GM19025 (cell line): Measurements from ENCODE around the gene FNTB.
"Not testable (repeated sequence)": the region's sequence is repeated elsewhere in the genome, so short reads cannot be mapped to it uniquely, and the experiment has no call there.

ENCODE experiments used
- ATAC-seq: cut with Tn5 transposase; IDR thresholded peaks from one replicate; pipeline ENCODE4 v1.9.1; 2021; ENCODE audit warnings: mild to moderate bottlenecking, low read depth, moderate library complexity; ENCODE audit not compliant: unreplicated experiment

Gene FNTB

DNA sequence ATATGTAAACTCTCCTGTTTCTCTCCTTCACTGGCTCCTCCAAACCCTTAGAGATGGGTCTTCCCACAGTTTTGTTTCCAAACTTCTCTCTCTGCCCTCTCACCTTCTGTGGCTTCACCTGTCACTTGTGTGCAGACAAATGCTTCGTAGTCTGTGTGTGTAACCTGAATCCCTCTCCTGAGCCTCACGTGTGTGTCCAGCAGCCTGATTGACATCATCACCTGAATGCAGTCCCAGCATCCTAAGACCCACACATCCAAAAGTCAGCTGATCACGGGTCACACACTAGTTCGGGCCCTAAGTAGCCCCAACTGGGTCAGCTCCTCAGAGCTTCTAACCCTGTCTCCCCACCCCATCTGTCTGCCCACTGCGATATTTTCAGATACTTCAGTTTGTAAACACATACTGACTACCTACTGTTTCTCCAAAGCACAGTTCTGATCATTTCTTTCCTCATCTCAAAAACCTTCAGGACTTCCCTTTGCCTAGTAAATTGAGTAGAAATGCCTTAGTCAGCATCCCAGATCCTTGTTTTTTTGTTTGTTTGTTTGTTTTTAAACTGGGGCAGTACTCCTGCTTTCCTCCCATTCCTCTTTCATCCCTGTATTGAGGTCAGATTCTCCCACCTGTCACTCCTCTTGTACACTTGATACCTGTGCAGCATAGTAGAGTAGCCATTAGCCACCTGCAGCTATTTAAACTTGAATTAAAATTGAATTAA lies 23.7 kb downstream of the FNTB start:
- ATAC-seq = no peak

DNA sequence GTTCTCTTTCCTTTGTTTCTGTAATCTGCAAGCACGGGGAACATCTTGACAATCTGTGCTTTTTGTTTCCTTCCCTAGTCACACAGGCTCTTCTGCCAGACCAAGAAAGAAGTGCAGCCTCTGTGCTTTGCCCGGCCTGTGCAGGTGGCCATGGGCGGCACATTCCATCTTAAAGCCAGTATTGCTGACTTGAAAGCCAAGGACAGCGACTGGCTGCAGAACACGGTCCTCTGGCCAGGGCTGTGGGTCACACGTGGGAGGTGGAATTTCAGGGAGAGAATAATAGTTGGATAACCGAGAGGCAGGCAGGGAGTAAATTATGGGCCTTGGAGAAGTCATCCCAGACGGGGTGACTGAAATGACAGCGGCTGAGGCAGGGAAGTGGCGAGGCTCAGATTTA lies 24.8 kb downstream of the FNTB start:
- ATAC-seq = no peak

DNA sequence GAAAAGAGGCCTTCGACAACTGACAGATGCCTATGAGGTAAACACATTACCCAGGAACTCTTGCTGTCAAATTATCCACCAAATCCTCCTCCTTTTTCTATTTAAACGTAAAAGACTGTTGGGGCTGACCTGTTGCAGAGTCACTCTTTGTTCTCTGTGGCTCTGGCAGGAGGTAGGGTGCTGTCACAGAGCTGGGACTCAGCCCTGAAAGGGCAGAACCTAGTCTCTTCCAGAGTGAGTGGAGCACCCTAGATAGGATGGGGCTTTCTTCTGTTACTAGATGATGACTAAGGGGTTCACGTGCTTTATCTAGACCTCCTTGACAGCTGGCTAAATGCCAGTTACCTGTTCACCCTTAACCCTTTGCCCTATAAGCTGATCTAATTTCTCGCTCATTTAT lies 25.7 kb downstream of the FNTB start:
- ATAC-seq = no peak

DNA sequence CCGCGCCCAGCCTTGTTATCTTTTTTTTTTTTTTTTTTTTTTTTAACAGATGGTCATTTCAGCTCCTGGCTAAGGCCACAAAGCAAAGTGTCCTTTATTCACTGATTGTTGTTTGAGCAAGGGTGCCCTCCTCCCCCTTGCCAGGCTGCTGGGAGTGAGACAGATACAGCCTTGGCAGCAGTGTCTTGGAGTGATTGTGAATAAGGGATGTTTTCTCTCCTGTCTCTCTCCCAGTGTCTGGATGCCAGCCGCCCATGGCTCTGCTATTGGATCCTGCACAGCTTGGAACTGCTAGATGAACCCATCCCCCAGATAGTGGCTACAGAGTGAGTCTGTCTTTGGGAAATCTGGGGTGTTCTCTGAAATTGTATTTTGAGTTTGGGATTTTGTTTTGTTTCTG lies 28.7 kb downstream of the FNTB start:
- ATAC-seq = no peak

DNA sequence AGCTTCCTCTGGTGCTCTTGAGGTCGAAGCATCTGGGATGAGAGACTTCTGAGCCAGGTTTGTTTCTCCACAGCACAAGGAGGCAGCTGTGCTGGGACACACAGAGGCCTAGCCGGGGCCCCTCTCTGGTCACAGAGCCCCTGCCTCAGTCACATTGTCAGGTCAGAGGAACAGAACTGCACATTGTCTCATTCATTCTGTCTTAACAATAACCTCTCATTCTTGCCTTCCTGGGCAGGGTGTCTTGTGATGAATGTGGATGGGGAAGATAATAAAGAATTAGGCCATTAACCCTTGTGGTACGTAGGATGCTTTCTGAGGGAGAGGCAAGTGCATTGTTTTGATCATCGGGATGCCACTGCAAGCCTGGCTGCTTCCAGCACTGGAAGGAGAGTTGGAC lies 29.8 kb downstream of the FNTB start:
- ATAC-seq = no peak

DNA sequence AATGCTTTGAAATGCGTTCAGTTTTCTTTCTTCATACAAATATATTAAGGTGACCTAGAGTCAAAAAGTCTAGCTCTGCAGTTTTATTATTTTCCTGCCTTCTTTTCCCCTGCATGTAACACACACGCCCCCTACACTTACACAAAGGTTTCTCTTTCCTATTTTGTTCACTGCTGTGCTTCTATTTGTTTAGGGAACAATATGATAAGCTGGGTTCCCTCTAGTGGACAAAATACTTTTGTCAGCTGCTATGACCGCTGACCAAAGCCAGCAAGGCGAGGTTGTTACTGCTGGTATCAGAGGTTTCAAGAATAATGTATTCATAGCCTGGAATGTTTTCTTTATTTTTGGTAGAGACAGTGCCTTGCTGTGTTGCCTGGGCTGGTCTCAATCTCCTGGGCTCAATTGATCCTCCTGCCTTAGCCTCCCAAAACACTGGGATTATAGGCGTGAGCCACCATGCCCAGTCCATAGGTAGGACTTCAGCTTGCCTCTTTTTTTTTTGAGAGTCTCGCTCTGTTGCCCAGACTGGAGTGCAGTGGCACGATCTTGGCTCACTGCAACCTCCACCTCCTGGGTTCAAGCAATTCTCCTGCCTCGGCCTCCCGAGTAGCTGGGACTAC lies 33.4 kb downstream of the FNTB start:
- ATAC-seq = no peak

DNA sequence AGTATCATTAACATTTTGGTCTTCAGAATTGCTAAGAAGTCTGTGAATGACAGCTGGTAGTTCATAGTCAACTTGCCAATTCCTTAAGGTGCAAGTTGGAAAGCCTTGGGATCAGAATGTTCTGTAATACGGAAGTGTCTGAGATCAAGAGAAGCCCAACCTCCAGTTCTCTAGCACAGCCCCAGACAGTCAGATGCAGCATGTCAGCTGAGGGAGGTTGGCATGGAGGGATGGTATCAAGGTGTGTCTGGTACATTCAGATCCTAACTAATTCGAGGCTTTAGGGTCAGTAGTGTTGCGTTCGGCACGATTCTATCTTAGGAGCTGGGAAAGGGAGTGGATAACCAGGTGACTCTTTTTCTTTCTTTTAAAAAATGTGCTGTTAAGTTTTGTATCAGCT lies 38.3 kb downstream of the FNTB start:
- ATAC-seq = no peak

DNA sequence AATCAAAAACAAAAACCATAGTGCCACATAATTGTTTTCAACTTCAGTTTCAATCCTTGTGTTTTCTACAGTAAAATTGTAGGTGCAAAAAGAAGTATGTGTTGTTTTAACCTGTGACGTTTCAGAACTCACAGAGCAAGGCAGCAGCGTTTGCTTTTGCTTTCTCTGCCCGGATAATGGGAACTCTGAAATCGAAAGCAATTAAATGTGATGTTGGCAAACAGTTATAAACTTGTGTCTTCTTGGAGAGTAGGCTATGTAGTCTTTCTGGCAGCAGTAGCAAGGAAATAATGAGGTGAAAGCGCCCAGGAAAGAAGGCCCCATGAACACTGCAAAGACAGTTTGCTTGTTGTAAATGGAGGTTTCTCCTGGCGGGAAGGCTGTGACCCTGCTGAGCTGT lies 39.1 kb downstream of the FNTB start:
- no peak for ATAC-seq

DNA sequence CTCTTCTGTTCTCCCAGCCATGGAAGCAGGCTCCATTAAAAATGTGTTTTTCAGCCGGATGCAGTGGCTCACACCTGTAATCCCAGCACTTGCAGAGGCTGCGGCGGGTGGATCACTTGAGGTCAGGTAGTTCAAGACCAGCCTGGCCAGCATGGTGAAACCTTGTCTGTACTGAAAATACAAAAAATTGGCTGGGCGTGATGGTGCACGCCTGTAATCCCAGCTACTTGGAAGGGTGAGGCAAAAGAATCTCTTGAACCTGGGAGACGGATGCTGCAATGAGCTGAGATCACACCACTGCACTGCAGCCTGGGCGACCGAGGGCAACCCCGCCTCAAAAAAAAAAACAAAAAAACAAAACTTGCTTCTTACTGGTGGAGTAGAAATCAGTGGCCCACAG lies 39.8 kb downstream of the FNTB start:
- ATAC-seq = no peak

DNA sequence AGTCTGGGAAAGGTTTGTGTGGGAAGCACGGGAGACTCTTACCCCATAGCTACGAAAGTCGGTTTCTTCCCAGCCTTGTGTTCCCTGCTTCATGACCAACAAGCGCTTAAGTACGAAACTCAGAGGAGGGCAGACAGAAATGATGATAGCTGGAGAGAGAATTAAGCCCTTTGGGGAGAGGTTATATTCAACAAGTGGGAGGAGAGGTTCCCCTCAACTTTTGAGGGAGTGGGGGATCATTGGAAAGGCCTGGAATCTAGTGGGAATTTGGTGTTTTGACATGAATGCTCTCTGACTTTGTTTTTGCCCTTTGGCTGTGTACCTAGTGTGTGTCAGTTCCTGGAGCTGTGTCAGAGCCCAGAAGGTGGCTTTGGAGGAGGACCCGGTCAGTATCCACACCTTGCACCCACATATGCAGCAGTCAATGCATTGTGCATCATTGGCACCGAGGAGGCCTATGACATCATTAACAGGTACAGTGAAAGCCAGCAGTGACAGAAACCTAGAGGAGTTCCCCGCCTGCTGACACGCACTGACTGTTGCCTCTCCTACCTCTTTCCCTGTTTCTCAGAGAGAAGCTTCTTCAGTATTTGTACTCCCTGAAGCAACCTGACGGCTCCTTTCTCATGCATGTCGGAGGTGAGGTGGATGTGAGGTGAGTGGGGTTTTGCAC lies 40.6 kb downstream of the FNTB start:
- ATAC-seq = no peak

DNA sequence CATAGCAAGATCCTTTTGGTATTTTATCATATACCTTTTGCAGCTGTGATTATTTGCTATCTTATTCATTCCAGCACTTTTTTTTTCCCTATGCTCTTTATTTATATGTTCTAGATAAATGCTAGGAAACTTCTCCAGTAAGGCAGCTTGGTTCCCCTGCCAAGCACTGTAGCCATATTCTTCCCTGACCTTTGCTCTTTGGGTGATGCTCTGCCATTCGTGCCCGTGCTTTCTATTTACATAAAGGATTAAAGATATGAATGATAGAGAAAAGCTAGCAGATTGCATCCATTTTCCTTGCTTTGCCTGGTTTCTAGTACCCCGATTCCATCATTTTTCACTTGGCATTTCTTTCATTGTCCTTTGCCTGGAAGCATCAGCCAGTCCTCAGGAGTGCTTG lies 42.2 kb downstream of the FNTB start:
- no peak for ATAC-seq

DNA sequence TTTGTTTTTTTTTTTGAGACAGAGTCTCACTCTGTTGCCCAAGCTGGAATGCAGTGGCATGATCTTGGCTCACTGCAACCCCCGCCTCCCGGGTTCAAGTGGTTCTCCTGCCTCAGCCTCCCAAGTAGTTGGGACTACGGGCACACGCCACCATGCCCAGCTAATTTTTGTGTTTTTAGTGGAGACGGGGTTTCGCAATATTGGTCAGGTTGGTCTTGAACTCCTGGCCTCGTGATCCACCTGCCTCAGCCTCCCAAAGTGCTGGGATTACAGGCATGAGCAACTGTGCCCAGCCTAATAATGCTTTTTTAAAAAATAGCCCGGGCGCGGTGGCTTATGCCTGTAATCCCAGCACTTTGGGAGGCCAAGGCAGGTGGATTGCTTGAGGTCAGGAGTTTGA lies 44.6 kb downstream of the FNTB start:
- ATAC-seq = not testable (repeated sequence)

DNA sequence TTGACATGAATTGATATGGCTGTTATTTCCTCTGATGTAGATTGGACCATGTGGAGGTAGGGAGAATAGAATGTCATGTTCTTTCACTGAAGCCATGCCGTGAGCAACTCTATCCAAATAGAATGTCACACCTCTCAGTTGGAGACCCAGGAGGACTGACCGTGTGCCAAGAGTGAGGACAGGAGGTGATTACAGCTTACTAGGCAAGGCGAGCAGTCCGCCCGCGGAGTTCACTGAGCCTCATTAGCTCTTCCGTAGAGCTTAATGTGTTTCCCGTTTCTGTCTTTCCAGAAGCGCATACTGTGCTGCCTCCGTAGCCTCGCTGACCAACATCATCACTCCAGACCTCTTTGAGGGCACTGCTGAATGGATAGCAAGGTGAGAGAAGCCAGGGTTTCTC lies 45.6 kb downstream of the FNTB start:
- no peak for ATAC-seq

DNA sequence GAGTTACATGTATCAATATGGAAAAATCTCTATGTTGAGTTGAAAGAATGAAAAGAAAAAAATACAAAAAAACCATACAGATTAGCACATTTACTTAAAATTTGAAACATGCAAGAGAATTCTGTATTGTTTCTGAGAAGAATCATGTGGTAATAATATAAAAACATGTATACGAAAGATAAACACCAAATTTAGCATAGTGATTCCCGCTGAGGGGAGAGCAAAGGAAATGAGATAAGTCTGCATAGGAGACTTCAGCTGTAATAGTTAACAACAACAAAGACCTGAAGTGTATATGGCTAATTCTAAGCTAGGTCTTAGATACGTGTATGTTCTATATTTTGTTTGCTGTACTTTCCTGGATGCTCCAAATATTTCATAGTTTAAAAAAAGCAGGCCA lies 46.5 kb downstream of the FNTB start:
- no peak for ATAC-seq

DNA sequence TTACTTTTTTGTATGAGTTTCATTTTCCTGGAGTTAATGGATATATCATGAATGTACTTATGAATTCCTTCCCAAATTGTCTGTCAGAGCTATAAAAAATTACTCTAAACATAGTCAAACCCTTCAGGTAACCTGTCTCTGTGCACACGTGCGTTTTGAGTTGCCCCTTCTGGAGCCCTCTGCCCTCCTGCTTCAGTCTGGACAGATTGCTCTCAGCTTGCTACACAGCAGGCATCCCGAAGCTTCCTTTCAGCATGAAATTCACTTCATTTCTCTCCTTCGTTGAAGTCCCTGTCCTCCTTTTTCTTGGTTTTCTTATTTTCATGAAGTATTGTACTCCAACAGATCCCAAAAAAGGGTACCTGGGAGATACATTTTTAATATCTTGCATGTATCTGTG lies 47.3 kb downstream of the FNTB start:
- ATAC-seq = no peak

DNA sequence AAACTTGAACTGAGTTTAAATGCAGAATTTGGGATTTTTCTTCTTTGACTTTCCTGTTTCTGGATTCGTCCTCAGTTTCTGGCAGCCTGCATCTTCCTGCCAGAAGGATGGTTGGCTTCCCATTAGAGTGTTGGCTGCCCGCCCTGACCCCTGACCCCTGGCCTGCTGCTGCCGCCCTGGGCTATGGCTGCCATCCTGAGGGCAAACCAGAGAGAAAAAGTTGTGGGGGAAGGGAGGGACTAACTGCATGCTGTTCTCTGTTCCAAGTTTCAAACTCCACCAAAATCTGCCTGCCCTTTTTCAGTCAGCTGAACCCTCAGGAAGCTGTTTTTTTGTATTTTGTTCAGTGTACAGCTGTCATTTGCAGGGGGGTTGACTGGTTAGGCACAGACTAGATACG lies 48.4 kb downstream of the FNTB start:
- ATAC-seq = no peak

DNA sequence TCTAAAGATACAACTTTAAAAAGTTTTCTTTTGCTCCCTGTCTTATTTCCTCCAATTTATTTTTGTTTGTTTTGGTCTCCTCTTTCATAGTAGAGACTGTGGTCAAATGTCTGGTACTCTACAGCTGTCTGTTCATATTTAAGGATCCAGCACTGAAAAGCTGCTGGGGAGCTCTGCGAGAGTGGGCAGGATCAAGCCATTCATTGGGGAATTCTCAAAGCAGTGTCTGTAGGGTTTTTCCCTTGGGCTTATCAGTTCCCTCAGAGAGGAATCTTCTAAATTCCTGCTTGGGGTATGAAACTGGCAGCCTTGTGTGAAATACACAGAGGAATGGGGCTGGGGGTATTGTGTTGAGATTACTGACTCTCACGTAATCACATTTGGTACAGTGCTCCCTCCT lies 52.3 kb downstream of the FNTB start:
- ATAC-seq = no peak

DNA sequence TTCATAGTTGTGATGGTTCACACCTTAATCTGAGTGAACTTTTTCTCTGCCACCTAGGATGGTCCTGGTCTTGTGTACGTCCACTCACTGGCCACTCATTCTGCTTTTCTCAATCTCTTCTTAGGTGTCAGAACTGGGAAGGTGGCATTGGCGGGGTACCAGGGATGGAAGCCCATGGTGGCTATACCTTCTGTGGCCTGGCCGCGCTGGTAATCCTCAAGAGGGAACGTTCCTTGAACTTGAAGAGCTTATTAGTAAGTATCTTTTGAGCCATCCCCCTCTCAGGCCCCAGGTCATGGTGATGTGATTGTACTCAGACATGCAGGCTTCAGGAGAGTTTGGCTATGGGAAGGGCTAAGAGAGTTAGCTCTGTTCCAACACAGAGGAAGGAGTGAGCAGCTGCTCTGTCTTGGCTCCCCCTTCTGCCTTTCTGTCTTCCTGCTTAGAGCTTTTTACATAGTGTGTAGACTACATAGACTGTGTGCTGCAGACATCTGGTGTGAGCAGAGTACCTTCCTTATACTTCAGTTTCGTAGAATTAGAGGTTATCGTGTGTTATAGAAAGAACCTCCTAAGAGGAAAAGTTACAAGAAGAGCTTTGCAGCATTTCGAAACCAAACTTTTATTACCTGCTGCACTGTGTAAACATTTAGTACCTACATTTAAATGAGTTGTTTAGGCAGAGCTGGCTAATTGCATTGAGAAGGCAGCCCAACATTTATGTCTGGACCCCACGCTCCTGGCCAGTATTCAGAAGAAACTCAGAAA lies 54.2 kb downstream of the FNTB start:
- no peak for ATAC-seq

DNA sequence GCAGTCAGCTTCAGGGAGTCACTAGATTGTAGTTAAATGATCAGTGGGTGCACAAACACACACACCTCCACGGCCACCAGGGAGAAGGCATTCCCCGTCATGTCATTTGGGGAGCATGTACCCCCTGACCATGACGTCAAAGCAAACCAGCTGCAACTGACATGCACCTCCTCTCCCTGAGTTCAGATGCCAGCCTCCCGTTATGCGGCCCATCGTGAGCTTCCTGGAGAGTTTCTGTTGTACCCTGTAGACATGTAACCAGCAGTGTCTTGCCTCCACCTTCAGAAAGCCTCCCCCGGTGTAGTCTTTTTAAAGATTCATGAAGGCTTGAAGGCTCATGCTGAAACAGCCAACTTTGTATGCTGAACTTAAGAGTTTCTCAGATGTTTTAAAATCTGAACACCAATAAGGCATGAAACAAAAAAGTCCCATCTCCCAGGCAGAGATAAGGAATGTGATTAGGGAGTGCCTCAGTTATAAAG lies 54.8 kb downstream of the FNTB start:
- ATAC-seq = no peak

DNA sequence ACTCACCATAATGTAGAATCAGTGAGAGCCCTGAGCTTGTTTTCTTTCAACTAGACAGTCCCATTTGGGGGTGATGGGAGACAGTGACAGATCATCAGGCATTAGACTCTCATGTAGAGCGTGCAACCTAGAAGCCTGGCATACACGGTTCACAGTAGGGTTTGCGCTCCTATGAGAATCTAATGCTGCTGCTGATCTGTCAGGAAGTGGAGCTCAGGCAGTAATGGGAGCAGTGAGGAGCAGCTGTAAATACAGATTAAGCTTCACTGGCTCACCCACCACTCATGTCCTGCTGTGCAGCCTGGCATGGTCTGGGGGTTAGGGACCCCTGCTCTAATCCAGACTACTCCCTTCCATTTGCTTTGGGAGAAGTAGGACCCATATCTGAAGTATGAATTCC lies 55.6 kb downstream of the FNTB start:
- no peak for ATAC-seq

DNA sequence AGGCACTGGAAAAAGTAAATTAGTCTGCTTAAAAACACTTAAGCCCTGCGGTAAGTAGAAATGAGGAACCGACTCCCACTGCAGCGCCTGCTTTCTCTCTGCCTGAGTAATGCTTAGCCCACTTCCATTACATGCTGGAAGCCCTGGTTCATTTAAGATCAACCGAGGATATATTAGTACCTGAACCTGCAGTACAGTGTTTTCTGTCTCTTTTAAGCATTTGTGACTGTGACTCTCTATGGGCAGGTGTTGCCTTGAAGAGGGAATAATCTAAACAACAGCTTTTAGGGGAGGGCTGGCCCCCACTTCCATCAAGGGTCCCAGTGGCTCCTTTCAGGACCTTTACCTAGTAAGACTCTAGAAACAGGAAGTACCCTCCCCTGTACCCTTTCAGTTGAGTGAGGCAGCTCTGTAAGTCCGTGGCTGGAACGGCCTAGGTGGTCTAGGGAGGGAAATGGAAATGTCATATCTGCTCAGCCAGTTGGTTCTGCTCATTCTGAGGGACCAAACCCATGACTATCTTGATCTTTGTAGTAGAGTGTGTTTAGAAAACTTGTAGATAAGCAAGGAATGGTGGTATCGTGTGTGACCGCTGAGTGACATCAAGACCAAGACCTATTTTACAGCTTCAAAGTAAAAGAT lies 56.2 kb downstream of the FNTB start:
- ATAC-seq = no peak
